Activated CD4-positive, alpha-beta memory T cell treated with anti-CD3 and anti-CD28 coated beads, Interleukin-2, amount 10 ng/mL, durations not matched to agents 7 days and 5 days (primary cell): ENCODE measurements around the gene ACSF2. TPM values are rescaled to one million over a fixed set of nuclear protein-coding genes. Genes with fewer than 3 reads are reported as not detected.

ENCODE experiments used
- CTCF ChIA-PET: fragments of 350-600 bp; sonication (Branson Sonifier 250); formaldehyde crosslinking; loops from one replicate; lab custom pipeline; 2021; ENCODE audit warnings: antibody characterized with exemption, inconsistent platforms; lab: Charles Lee
- POLR2A ChIA-PET: fragments of 350-600 bp; sonication (Branson Sonifier 250); formaldehyde crosslinking; loops from one replicate; lab custom pipeline; 2021; ENCODE audit warnings: antibody characterized with exemption; lab: Charles Lee
- DNase-seq: peaks from one replicate; pipeline ENCODE4 v3.0.0-alpha.2; 2020
- H3K27ac Mint-ChIP-seq: one replicate; pipeline ENCODE4 v1.8.0; 2021; ENCODE audit warnings: mild to moderate bottlenecking, mixed read lengths
- H3K27me3 Mint-ChIP-seq: one replicate; pipeline ENCODE4 v1.8.0; 2021; ENCODE audit warnings: mixed read lengths
- H3K36me3 Mint-ChIP-seq: one replicate; pipeline ENCODE4 v1.8.0; 2021; ENCODE audit warnings: low read depth, mixed read lengths
- H3K4me1 Mint-ChIP-seq: one replicate; pipeline ENCODE4 v1.8.0; 2021; ENCODE audit warnings: mixed read lengths
- H3K4me3 Mint-ChIP-seq: one replicate; pipeline ENCODE4 v1.8.0; 2021; ENCODE audit warnings: mild to moderate bottlenecking, mixed read lengths
- H3K9me3 Mint-ChIP-seq: one replicate; pipeline ENCODE4 v1.8.0; 2021; ENCODE audit warnings: mixed read lengths
- total RNA-seq, 2 experiments: library from RNA; stranded (reverse); gene quantifications; one replicate each; pipeline ENCODE4 v1.2.3, GENCODE V29; 2021

The ACSF2 gene
- total RNA-seq, 2 experiments from 2014 or later: 28.7 to 30.7 TPM

DNA sequence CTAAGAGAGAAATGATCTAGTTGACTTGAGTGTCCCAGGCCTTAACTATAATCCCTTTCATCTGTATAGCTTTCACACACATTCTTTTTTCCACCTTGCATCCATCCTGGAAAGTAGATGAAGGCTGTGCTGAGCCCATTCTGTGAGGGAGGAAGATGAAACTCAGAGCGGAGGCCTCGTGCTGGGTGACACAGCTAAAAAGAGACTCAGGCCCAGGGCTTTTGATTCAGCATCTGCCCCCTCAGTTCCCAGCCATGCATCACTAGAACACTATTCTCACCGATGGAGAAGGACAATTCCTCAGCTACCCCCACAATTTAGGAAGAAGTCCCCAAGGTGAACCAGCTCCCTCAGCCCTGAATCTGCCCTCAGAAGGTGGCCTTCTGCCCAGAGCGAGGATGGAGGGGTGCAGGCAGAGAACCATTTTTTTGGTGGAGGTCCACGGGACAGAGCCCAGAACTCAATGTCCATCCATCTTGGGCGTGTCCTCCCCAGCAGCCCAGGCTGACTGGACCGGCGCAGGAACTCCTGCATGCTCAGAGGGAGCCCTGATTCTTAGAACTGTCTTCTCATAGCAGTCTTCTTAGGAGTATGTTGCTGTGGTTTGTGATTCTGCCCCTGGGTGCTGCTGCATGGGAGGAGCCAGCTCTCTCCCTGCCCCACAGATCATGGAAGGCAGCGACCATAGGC, 76.4 kb downstream of the ACSF2 start:
- peaks cover 31% of the 10 kb centered on the region for H3K4me1 Mint-ChIP-seq
- DNase-seq: no peak
- ChIA-PET CTCF (interaction anchor here (0.9 to 4.0 kb wide), 9 partner anchors 9 to 140 kb away, joined by 3 to 24 read pairs (median 7); partner anchors contain the start of gene RSAD1), POLR2A (interaction anchor here (2.1 kb wide), 1 partner anchor 18 kb away, joined by 6 read pairs; no protein-coding TSS in a partner anchor)
- H3K9me3 Mint-ChIP-seq: no peaks in the 10 kb centered on the region
- H3K27me3 Mint-ChIP-seq: peaks cover 3% of the 10 kb centered on the region
- no peak overlapping the region for H3K4me3 Mint-ChIP-seq
- no peak overlapping the region for H3K27ac Mint-ChIP-seq
- H3K36me3 Mint-ChIP-seq: no peaks in the 10 kb centered on the region

DNA sequence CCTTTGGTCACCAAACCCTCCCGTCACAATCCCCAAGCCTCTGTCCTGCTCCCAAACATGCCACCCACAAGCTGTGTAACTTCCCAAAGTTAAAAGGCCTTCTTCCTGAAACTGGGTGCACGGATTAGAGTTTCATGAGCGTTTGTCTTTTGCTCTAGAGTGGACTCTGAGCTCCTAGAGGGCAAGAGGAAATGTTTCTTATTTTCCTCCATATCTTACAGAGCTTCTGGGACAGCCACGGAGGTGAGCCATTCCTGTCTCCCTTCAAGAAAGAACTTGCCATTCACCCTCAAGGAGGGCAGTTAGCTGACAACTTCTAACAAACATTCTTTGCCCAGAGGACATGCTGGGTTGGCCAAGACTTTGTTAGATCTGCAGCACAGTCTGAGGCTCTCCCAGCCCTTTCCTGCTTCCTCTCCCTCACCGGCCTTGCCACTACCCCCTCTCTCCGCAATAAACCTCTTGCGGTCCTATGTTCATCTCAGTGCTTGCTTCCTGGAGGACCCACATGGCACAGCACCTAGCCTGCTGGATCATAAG, 79.6 kb downstream of the ACSF2 start:
- DNase-seq: no peak
- ChIA-PET CTCF (interaction anchor here (1.6 to 5.0 kb wide), 4 partner anchors 23 to 144 kb away, joined by 5 to 23 read pairs (median 8); partner anchors contain the start of genes LRRC59 and RSAD1), POLR2A (no interaction called here)
- H3K9me3 Mint-ChIP-seq: no peaks in the 10 kb centered on the region
- H3K36me3 Mint-ChIP-seq: peaks cover 9% of the 10 kb centered on the region
- H3K27me3 Mint-ChIP-seq: no peaks in the 10 kb centered on the region
- no peak overlapping the region for H3K4me3 Mint-ChIP-seq
- H3K27ac Mint-ChIP-seq: no peak overlapping the region
- peaks cover 56% of the 10 kb centered on the region for H3K4me1 Mint-ChIP-seq

DNA sequence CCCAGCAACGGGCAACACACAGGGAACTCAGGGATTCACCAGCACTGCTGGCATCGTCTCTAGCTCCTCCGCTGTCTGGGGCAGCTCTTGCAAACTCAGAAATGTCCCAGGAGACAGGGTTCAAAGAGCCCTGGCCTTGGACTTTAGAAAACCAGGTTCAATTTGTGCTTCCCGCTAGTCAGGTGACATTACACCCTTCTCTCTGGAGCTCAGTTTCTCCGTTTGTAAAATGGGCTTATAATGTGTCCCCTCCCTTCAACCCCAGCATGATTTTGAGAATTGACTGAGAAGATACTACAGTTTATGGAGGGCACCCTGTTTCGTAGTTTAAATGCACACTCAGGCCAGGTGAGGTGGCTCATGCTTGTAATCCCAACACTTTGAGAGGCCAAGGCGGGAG, 80.3 kb downstream of the ACSF2 start:
- no peaks in the 10 kb centered on the region for H3K27me3 Mint-ChIP-seq
- no peak for DNase-seq
- H3K9me3 Mint-ChIP-seq: no peaks in the 10 kb centered on the region
- POLR2A ChIA-PET: no interaction called here
- H3K36me3 Mint-ChIP-seq: peaks cover 9% of the 10 kb centered on the region
- peak overlapping the region; percentile 21 for H3K27ac Mint-ChIP-seq
- CTCF ChIA-PET: interaction anchor here (0.5 to 5.0 kb wide), 2 partner anchors 10 to 27 kb away, joined by 3 to 23 read pairs; partner anchors contain the start of gene RSAD1
- peaks cover 63% of the 10 kb centered on the region for H3K4me1 Mint-ChIP-seq
- no peak overlapping the region for H3K4me3 Mint-ChIP-seq

DNA sequence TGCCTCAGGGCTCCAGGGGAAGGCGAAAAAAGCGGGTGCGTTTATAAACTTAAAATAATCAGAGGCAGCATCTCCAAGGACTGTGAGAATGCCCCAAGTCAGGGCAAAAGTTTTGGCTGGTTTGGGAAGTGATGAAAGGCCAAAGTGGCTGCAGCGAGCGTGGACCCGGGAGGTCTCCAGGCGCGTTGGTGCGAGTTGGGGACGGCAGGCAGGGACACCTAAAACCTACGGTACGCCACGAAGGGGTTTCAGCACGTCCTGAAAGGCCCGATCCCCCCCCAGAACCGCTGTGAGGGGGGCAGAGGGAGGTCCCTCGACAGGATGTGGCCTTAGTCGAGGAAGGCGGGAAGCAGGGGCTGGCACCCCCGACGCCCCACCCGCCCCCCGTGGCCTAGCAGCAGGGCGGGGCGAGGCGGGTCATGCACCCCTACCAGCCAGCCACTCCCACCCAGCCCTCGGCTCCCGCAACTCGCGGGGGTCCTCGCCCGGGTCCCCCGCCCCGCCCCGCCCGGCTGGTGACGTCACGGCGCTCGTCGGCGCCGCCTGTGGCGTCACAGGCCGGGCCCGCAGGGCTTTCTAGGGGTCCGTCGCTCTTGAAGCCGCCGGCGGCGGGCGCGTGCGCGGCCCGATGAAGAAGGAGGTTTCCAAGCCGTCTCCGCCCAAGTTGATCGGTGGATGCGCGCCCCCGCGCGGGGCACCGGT, 82.0 kb downstream of the ACSF2 start, which contains the start of gene MYCBPAP:
Gene MYCBPAP (plus strand): TSS at position 569 of the 702 bp plus-strand sequence. CDS start 236 bp downstream, outside the sequence.
- Mint-ChIP-seq H3K27me3 (no peaks in the 10 kb centered on the region), H3K27ac (peak within 1 kb of the TSS; percentile 84), H3K9me3 (no peaks in the 10 kb centered on the region), H3K36me3 (peaks cover 9% of the 10 kb centered on the region), H3K4me1 (peaks cover 65% of the 10 kb centered on the region), H3K4me3 (peak within 1 kb of the TSS; percentile 94)
- ChIA-PET CTCF (interaction anchor here (0.6 to 5.0 kb wide), 3 partner anchors 11 to 111 kb away, joined by 3 to 23 read pairs (median 5); partner anchors contain the start of genes LRRC59 and RSAD1), POLR2A (interaction anchor here (1.0 kb wide), 1 partner anchor 56 kb away, joined by 3 read pairs; no protein-coding TSS in a partner anchor)
- peak; percentile 89 for DNase-seq

DNA sequence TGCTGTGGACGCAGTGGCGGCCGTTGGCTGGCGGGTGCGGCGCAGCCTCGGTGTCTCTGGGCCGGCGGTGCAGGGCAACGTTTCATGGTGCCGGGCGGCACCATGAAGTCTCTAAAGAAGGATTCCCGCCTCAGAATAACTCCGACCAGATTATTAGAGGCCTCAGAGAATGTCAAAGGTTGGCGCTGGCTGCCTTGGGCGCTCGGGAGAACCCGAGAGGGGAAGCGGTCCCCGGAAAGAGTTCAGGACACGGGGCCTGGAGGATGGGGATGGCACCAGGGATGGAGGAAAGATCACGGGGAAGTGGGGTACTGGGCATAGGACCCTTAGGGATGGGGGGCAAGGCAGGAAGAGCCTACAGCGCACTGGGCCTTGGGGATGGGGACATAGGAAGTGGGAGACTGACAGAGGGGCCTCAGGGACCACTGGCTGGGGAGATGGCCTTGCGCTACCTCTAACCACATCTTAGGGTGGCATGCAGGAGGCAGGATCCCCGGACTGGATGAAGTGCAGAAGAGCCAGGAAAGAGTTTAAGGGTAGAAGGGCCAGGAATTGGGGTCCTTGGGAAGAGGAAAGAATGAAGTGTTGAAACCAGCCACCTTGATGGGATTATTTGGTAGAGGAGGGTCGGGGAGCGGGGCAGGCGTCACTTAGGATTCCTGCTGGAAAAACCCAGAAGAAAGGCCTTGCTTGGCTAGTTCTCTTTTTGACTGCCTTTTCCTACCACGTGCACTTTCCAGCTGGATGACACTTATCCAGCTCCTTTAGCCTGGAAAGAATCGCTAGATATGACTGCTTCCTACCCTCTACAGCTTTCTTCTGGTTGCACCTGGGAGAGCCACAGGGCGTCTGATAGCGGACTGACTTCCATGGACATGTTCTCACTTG, 82.8 kb downstream of the ACSF2 start:
- Mint-ChIP-seq H3K4me3 (peak overlapping the region; percentile 94), H3K27me3 (no peaks in the 10 kb centered on the region), H3K36me3 (peaks cover 9% of the 10 kb centered on the region), H3K27ac (peak overlapping the region; percentile 84), H3K9me3 (no peaks in the 10 kb centered on the region), H3K4me1 (peaks cover 58% of the 10 kb centered on the region)
- CTCF ChIA-PET: interaction anchor here (1.1 to 1.5 kb wide), 3 partner anchors 27 to 33 kb away, joined by 3 to 5 read pairs (median 3); no protein-coding TSS in a partner anchor
- DNase-seq: no peak
- POLR2A ChIA-PET: interaction anchor here (1.0 to 1.2 kb wide), 3 partner anchors 12 to 112 kb away, joined by 3 to 4 read pairs (median 4); partner anchors contain the start of gene LRRC59

DNA sequence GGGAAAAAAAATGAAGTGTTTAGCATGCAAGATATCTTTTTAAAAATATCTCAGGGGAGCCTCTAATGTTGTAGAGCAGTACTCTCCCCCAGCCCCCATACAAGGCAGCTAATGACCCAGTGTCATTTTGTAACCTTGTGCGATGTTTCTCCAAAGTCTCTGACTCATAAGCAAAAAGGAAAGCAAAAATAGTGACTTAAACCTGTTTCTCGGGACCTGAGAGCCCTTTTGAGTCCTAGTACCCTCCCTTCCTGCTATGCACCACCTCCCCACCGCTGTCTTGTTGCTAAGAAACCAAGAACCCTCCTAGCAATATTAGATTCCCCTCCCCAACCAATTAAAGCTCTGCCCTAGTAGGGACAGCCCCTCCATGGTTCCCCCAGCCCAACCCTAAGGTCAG, 85.0 kb downstream of the ACSF2 start:
- H3K9me3 Mint-ChIP-seq: no peaks in the 10 kb centered on the region
- peak; percentile 74 for DNase-seq
- POLR2A ChIA-PET: interaction anchor here (0.8 to 1.6 kb wide), 7 partner anchors 20 to 358 kb away, joined by 3 to 10 read pairs (median 3); partner anchors contain the start of gene RSAD1
- peak overlapping the region; percentile 81 for H3K27ac Mint-ChIP-seq
- H3K4me1 Mint-ChIP-seq: peaks cover 43% of the 10 kb centered on the region
- H3K4me3 Mint-ChIP-seq: peak overlapping the region; percentile 44
- no peaks in the 10 kb centered on the region for H3K27me3 Mint-ChIP-seq
- peaks cover 9% of the 10 kb centered on the region for H3K36me3 Mint-ChIP-seq
- CTCF ChIA-PET: interaction anchor here (1.0 to 4.7 kb wide), 7 partner anchors 9 to 115 kb away, joined by 3 to 24 read pairs (median 5); partner anchors contain the start of genes LRRC59 and RSAD1

DNA sequence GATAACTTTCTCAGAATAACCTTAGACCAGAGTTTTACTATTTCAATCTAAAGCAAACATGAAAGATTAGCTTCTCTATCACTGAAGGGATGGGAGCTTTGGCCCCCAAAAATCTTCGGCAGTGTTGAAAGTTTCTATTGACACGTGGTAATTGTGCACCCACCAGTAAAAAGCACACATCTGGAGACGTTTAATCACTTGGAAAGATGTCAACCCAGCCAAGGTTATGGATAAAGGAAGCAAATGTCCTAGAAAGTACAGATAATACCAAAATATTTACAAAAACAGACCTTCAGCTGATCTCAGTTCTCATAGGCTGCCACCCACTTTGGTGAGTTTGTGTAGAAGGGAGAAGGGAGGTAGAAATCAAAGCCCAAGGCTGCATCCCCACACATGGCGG, 87.5 kb downstream of the ACSF2 start:
- ChIA-PET POLR2A (no interaction called here), CTCF (interaction anchor here (0.9 to 4.7 kb wide), 2 partner anchors 12 to 31 kb away, joined by 3 to 24 read pairs; no protein-coding TSS in a partner anchor)
- no peak for DNase-seq
- no peaks in the 10 kb centered on the region for H3K27me3 Mint-ChIP-seq
- H3K27ac Mint-ChIP-seq: no peak overlapping the region
- peaks cover 48% of the 10 kb centered on the region for H3K4me1 Mint-ChIP-seq
- H3K9me3 Mint-ChIP-seq: no peaks in the 10 kb centered on the region
- H3K4me3 Mint-ChIP-seq: no peak overlapping the region
- H3K36me3 Mint-ChIP-seq: peaks cover 8% of the 10 kb centered on the region

DNA sequence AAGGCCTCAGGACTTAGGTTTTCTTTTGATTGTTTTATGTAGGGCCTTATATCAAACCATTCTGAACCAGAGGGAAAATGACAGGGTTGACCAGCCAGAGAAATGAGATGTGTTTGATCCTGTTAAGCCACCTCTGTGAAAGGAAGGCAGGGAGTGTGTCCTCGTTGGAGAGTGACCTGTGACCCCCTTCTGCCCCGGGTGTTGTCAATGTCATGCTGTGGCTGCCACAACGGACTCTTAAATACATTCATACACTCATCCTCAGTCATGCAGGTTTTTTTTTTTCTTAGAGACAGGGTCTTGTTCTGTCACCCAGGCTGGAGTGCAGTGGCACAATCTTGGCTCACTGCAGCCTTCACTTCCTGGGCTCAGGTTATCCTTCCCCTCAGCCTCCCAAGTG, 88.4 kb downstream of the ACSF2 start:
- Mint-ChIP-seq H3K9me3 (no peaks in the 10 kb centered on the region), H3K36me3 (peaks cover 4% of the 10 kb centered on the region), H3K27ac (no peak overlapping the region), H3K4me3 (no peak overlapping the region), H3K4me1 (peaks cover 39% of the 10 kb centered on the region), H3K27me3 (no peaks in the 10 kb centered on the region)
- DNase-seq: no peak
- ChIA-PET POLR2A (interaction anchor here (0.6 kb wide), 1 partner anchor 507 kb away, joined by 3 read pairs; no protein-coding TSS in a partner anchor), CTCF (no interaction called here)

DNA sequence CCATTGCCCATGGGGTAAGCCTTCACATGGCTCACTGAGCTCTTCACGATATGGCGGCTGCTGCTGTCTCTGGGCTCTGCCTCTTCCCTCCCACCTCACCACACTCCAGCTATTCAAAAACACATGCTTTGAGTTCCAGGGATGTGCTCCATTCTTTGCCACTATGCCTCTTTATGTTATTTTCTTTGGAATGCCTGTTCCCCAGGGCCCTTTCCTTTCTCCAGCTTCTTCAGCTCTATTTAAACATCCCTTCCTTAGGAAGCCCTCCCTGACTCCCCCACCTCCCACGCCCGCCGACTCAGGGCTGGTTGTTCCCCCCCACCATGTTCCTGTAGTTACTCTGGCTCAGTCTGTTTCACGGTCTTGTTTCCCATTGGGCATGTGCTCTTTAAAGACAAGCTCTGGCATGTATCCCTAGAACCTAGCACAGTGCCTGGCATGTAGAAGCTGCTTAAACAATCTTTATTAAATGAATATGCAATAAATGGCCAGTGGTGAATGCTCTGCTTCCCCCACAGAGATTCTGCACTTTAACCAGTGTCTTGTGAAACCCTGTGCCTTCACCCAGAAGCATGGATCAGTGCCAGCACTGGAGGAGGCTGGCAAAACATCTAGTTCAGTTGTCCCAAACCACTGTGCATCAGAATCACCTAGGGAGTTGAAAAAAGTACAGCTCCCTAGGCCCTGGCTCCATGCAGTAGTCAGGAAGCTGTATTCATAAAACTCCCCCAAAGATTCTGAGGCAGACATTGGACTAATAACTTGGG, 89.1 kb downstream of the ACSF2 start:
- ChIA-PET CTCF (no interaction called here), POLR2A (interaction anchor here (0.6 to 1.2 kb wide), 2 partner anchors 28 to 506 kb away, joined by 3 read pairs; no protein-coding TSS in a partner anchor)

DNA sequence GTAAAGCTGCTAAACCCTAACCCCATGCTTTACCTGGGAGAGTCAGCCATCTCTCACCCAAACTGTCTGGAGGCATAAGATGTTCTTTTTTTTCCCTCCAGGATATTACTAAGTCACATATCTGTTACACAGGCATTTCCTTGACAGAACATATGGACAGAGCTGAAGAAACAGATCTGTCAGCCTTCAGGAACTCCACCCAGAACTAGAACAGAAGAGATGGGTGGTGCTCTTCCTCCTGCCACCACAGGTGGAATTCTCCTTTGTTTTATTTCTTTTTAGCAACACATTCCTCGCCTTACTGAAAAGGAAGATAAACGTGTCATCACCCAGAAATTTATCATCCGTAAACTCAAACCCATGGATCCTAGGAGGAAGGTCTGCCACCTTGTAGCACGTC, 91.0 kb downstream of the ACSF2 start:
- Mint-ChIP-seq H3K4me3 (no peak overlapping the region), H3K4me1 (peaks cover 16% of the 10 kb centered on the region), H3K27ac (no peak overlapping the region), H3K36me3 (no peaks in the 10 kb centered on the region), H3K27me3 (no peaks in the 10 kb centered on the region), H3K9me3 (no peaks in the 10 kb centered on the region)
- DNase-seq: no peak
- POLR2A ChIA-PET: interaction anchor here (1.2 kb wide), 1 partner anchor 24 kb away, joined by 3 read pairs; no protein-coding TSS in a partner anchor
- CTCF ChIA-PET: interaction anchor here (1.3 kb wide), 1 partner anchor 38 kb away, joined by 4 read pairs; the partner anchor contains the start of gene RSAD1

More for the DNA sequence above, 89.1 kb downstream of the ACSF2 start:
- Mint-ChIP-seq H3K27ac (no peak overlapping the region), H3K4me3 (no peak overlapping the region), H3K4me1 (peaks cover 32% of the 10 kb centered on the region), H3K36me3 (no peaks in the 10 kb centered on the region), H3K27me3 (no peaks in the 10 kb centered on the region), H3K9me3 (no peaks in the 10 kb centered on the region)
- no peak for DNase-seq
